MM.1S (cell line): ENCODE data around the gene ZNF384.

Source experiments
- DNase-seq: peaks from one replicate; pipeline ENCODE4 v3.0.0-alpha.2; 2015
- H2AFZ ChIP-seq: fragments of 300-600 bp; sonication (generic); 2 replicates; pipeline ENCODE4 v1.6.0; 2016; ENCODE audit warnings: antibody characterized with exemption, low read length
- H3F3A ChIP-seq: fragments of 300-600 bp; sonication (generic); 2 replicates; pipeline ENCODE4 v1.6.1; 2016; ENCODE audit warnings: mild to moderate bottlenecking, antibody characterized with exemption, low read length, moderate library complexity, mixed read lengths; ENCODE audit not compliant: insufficient read depth
- H3K27ac ChIP-seq: fragments of 300-600 bp; sonication (generic); 2 replicates; pipeline ENCODE4 v1.5.1; 2016; ENCODE audit warnings: mild to moderate bottlenecking, low read length
- H3K27me3 ChIP-seq: fragments of 300-600 bp; sonication (generic); replicated peaks from 2 replicates; pipeline ENCODE4 v1.6.0; 2016; ENCODE audit warnings: low read length; ENCODE audit not compliant: insufficient read depth
- H3K36me3 ChIP-seq: fragments of 300-600 bp; sonication (generic); replicated peaks from 2 replicates; pipeline ENCODE4 v1.6.1; 2016; ENCODE audit warnings: mild to moderate bottlenecking, low read length, mixed read lengths; ENCODE audit not compliant: insufficient read depth
- H3K4me1 ChIP-seq: fragments of 300-600 bp; sonication (generic); 2 replicates; pipeline ENCODE4 v1.6.1; 2016; ENCODE audit warnings: low read length, mixed read lengths
- H3K4me2 ChIP-seq: fragments of 300-600 bp; sonication (generic); 2 replicates; pipeline ENCODE4 v1.6.0; 2016; ENCODE audit warnings: low read depth, low read length
- H3K4me3 ChIP-seq: fragments of 300-600 bp; sonication (generic); 2 replicates; pipeline ENCODE4 v1.5.1; 2016; ENCODE audit warnings: low read length, mixed read lengths
- H3K79me2 ChIP-seq: fragments of 300-600 bp; sonication (generic); 2 replicates; pipeline ENCODE4 v1.6.1; 2016; ENCODE audit warnings: mixed run types, low read length, mixed read lengths
- H3K9ac ChIP-seq: fragments of 300-600 bp; sonication (generic); 2 replicates; pipeline ENCODE4 v1.6.1; 2016; ENCODE audit warnings: low read length, mixed read lengths
- H3K9me2 ChIP-seq: fragments of 300-600 bp; sonication (generic); replicated peaks from 2 replicates; pipeline ENCODE4 v1.6.1; 2016; ENCODE audit warnings: mild to moderate bottlenecking, low read length, mixed read lengths; ENCODE audit not compliant: insufficient read depth
- H3K9me3 ChIP-seq: fragments of 300-600 bp; sonication (generic); replicated peaks from 2 replicates; pipeline ENCODE4 v1.6.1; 2016; ENCODE audit warnings: mild to moderate bottlenecking, low read length, mixed read lengths; ENCODE audit not compliant: insufficient read depth
- H4K20me1 ChIP-seq: fragments of 300-600 bp; sonication (generic); 2 replicates; pipeline ENCODE4 v1.6.1; 2016; ENCODE audit warnings: mild to moderate bottlenecking, low read length, moderate library complexity, mixed read lengths; ENCODE audit not compliant: insufficient read depth
- CTCF ChIP-seq: fragments of 300-600 bp; sonication (generic); IDR thresholded peaks from 2 replicates; pipeline ENCODE4 v1.5.1; 2016; ENCODE audit warnings: antibody characterized with exemption, low read length, mixed read lengths
- EZH2 ChIP-seq: fragments of 300-600 bp; sonication (generic); optimal IDR thresholded peaks from 2 replicates; pipeline ENCODE3; 2017; ENCODE audit warnings: low read depth, mild to moderate bottlenecking, antibody characterized with exemption, low read length, mixed read lengths
- EZH2phosphoT487 ChIP-seq: fragments of 300-600 bp; sonication (generic); IDR thresholded peaks from 2 replicates; pipeline ENCODE4 v1.6.1; 2018; ENCODE audit warnings: antibody characterized with exemption, low read length

ZNF384 gene

GRCh38 chr12:6644903-6645302 lies 44.3 kb downstream of the ZNF384 start:
- Histone ChIP-seq H2AFZ (no peak overlapping the region), H3F3A (no peaks in the 10 kb centered on the region), H3K9me3 (no peaks in the 10 kb centered on the region), H3K9me2 (no peaks in the 10 kb centered on the region), H3K4me2 (no peak overlapping the region), H3K36me3 (no peaks in the 10 kb centered on the region), H3K4me3 (no peak overlapping the region), H3K9ac (no peak overlapping the region), H3K27me3 (peaks cover 16% of the 10 kb centered on the region; the same call in 1 of the 2 replicates), H3K79me2 (no peaks in the 10 kb centered on the region), H4K20me1 (no peaks in the 10 kb centered on the region), H3K4me1 (no peaks in the 10 kb centered on the region), H3K27ac (no peak overlapping the region)
- TF ChIP-seq EZH2 (no peak), EZH2phosphoT487 (no peak), CTCF (no peak)
- no peak for DNase-seq

- Histone ChIP-seq H4K20me1 (no peaks in the 10 kb centered on the region), H3K9me3 (no peaks in the 10 kb centered on the region), H3K79me2 (no peaks in the 10 kb centered on the region), H2AFZ (peak overlapping the region; percentile 67), H3K4me2 (peak overlapping the region; percentile 17; the same call in 1 of the 2 replicates), H3K36me3 (no peaks in the 10 kb centered on the region), H3K9me2 (no peaks in the 10 kb centered on the region), H3K9ac (no peak overlapping the region), H3K27ac (no peak overlapping the region), H3K4me3 (no peak overlapping the region), H3F3A (no peaks in the 10 kb centered on the region), H3K27me3 (peaks cover 23% of the 10 kb centered on the region; the same call in 1 of the 2 replicates), H3K4me1 (no peaks in the 10 kb centered on the region)
- TF ChIP-seq EZH2 (no peak), CTCF (no peak), EZH2phosphoT487 (no peak)
- DNase-seq = no peak
Measured at GRCh38 chr12:6644257-6644596, 44.9 kb downstream of the ZNF384 start.

GRCh38 chr12:6643569-6644256 lies 45.5 kb downstream of the ZNF384 start:
- no peak overlapping the region; the same call in 1 of the 2 replicates for H3K4me2 ChIP-seq
- H2AFZ ChIP-seq = peak overlapping the region; percentile 67
- H3K36me3 ChIP-seq = no peaks in the 10 kb centered on the region

More at GRCh38 chr12:6643569-6644256, 45.5 kb downstream of the ZNF384 start:
- H4K20me1 ChIP-seq = no peaks in the 10 kb centered on the region
- H3K9me2 ChIP-seq = no peaks in the 10 kb centered on the region
- no peak for DNase-seq
- no peaks in the 10 kb centered on the region for H3K79me2 ChIP-seq
- H3K27ac ChIP-seq = no peak overlapping the region
- no peaks in the 10 kb centered on the region for H3F3A ChIP-seq
- H3K4me3 ChIP-seq = no peak overlapping the region
- H3K27me3 ChIP-seq = peaks cover 26% of the 10 kb centered on the region; the same call in 1 of the 2 replicates
- no peak for TF ChIP-seq EZH2
- TF ChIP-seq EZH2phosphoT487 = no peak
- no peak for TF ChIP-seq CTCF
- no peaks in the 10 kb centered on the region for H3K9me3 ChIP-seq
- H3K9ac ChIP-seq = no peak overlapping the region
- no peaks in the 10 kb centered on the region for H3K4me1 ChIP-seq
